SK-N-SH (cell line): ENCODE data around the gene CDK5RAP1. TPM values are rescaled to one million over a fixed set of nuclear protein-coding genes. Genes with fewer than 3 reads are reported as not detected.

Experiments
- CTCF ChIA-PET: fragments of 300-600, 350-600 bp; formaldehyde crosslinking; extraction: SDS; loops from one replicate; lab custom pipeline; 2021; lab: Yijun Ruan, JAX
- POLR2A ChIA-PET: fragments of 350-600 bp; sonication (Branson Sonifier 250); formaldehyde crosslinking; extraction: SDS; loops from one replicate; lab custom pipeline; 2020; ENCODE audit warnings: antibody characterized with exemption, inconsistent platforms; lab: Yijun Ruan, JAX
- DNase-seq: peaks from one replicate; pipeline ENCODE4 v3.0.0; 2012
- H2AFZ ChIP-seq: fragments of 200-600 bp; sonication (generic); 2 replicates; pipeline ENCODE4 v1.8.1; 2016; ENCODE audit warnings: antibody characterized with exemption, mild to moderate bottlenecking, low read depth
- H3F3A ChIP-seq: fragments of 200-600 bp; sonication (generic); replicated peaks from 2 replicates; pipeline ENCODE3; 2016; ENCODE audit warnings: antibody characterized with exemption, mild to moderate bottlenecking; ENCODE audit not compliant: insufficient read depth
- H3K27ac ChIP-seq, 2 experiments: fragments of 200-500 bp in 1 of 2; fragments of 200-600 bp in 1 of 2; sonication (Bioruptor generic) in 1 of 2; sonication (generic), shearing (Covaris generic) in 1 of 2; 2 replicates each; pipeline versions ENCODE4 v1.5.1 to v1.6.1; 2014 to 2016; ENCODE audit warnings: low read depth in 2 of 2, inconsistent platforms in 1 of 2, low read length in 1 of 2, mild to moderate bottlenecking in 1 of 2, mixed read lengths in 1 of 2
- H3K27me3 ChIP-seq: fragments of 200-600 bp; sonication (generic), shearing (Covaris generic); 2 replicates; pipeline ENCODE4 v1.6.1; 2016; ENCODE audit warnings: mixed run types; ENCODE audit not compliant: insufficient read depth
- H3K36me3 ChIP-seq, 2 experiments: fragments of 200-500 bp in 1 of 2; fragments of 200-600 bp in 1 of 2; sonication (Bioruptor generic) in 1 of 2; sonication (generic) in 1 of 2; replicated peaks in 1 of 2; 2 replicates each; pipeline versions ENCODE3 to v1.5.1; 2014 to 2016; ENCODE audit warnings: low read length in 1 of 2, mild to moderate bottlenecking in 1 of 2; ENCODE audit not compliant: insufficient read depth in 2 of 2, control insufficient read depth in 1 of 2
- H3K4me1 ChIP-seq, 2 experiments: fragments of 200-500 bp in 1 of 2; fragments of 200-600 bp in 1 of 2; sonication (Bioruptor generic) in 1 of 2; sonication (generic), shearing (Covaris generic) in 1 of 2; 2 replicates each; pipeline versions ENCODE4 v1.5.1 to v1.6.1; 2014 to 2016; ENCODE audit warnings: low read depth in 1 of 2, low read length in 1 of 2, mixed run types in 1 of 2; ENCODE audit not compliant: insufficient read depth in 2 of 2, control insufficient read depth in 1 of 2
- H3K4me2 ChIP-seq: fragments of 200-600 bp; sonication (generic), shearing (Covaris generic); 2 replicates; pipeline ENCODE4 v1.6.1; 2017; ENCODE audit warnings: mixed run types
- H3K4me3 ChIP-seq, 2 experiments: fragments of 200-500 bp in 1 of 2; fragments of 200-600 bp in 1 of 2; sonication (Bioruptor generic) in 1 of 2; sonication (generic), shearing (Covaris generic) in 1 of 2; 2 replicates each; pipeline versions ENCODE4 v1.5.1 to v1.8.1; 2014 to 2016; ENCODE audit warnings: low read depth in 2 of 2, inconsistent platforms in 1 of 2, low read length in 1 of 2, mild to moderate bottlenecking in 1 of 2, mixed read lengths in 1 of 2, moderate library complexity in 1 of 2
- H3K79me2 ChIP-seq: fragments of 200-600 bp; sonication (generic); 2 replicates; pipeline ENCODE4 v1.8.1; 2017; ENCODE audit warnings: mild to moderate bottlenecking; ENCODE audit not compliant: insufficient read depth
- H3K9ac ChIP-seq: fragments of 200-600 bp; sonication (generic); 2 replicates; pipeline ENCODE4 v1.6.1; 2017; ENCODE audit warnings: mixed run types
- H3K9me2 ChIP-seq: fragments of 200-600 bp; sonication (generic); 2 replicates; pipeline ENCODE4 v1.6.1; 2017; ENCODE audit warnings: mixed run types
- H3K9me3 ChIP-seq: fragments of 200-600 bp; sonication (generic); 2 replicates; pipeline ENCODE4 v1.6.1; 2017; ENCODE audit warnings: mixed run types, mild to moderate bottlenecking, moderate library complexity
- H4K20me1 ChIP-seq: fragments of 200-600 bp; sonication (generic); 2 replicates; pipeline ENCODE4 v1.6.1; 2017; ENCODE audit warnings: mild to moderate bottlenecking, mixed run types; ENCODE audit not compliant: insufficient read depth
- CHD2 ChIP-seq: fragments of 150-350 bp; IDR thresholded peaks from 2 replicates; pipeline ENCODE4 v1.6.1; 2018; ENCODE audit warnings: low read length; ENCODE audit not compliant: partially characterized antibody
- EP300 ChIP-seq, 2 experiments: IDR thresholded peaks; 2 replicates each; pipeline versions ENCODE4 v1.4.0 to v1.6.1; 2012; ENCODE audit warnings: borderline replicate concordance in 1 of 2, low read depth in 1 of 2, low read length in 1 of 2
- EZH2phosphoT487 ChIP-seq: fragments of 200-600 bp; sonication (generic); IDR thresholded peaks from 2 replicates; pipeline ENCODE4 v1.6.1; 2017; ENCODE audit warnings: low read depth, mixed run types, mild to moderate bottlenecking, antibody characterized with exemption, moderate library complexity, borderline replicate concordance
- FOSL2 ChIP-seq: IDR thresholded peaks from 2 replicates; pipeline ENCODE4 v1.4.0; 2012; ENCODE audit warnings: low read depth, mild to moderate bottlenecking, moderate library complexity, borderline replicate concordance
- FOXJ3 ChIP-seq: sonication (generic); formaldehyde crosslinking; IDR thresholded peaks from 2 replicates; pipeline ENCODE4 v1.5.1; 2020; ENCODE audit warnings: mild to moderate bottlenecking, missing genetic modification reagents
- FOXM1 ChIP-seq: IDR thresholded peaks from 2 replicates; pipeline ENCODE4 v1.4.0; 2012; ENCODE audit warnings: low read depth, mild to moderate bottlenecking
- GATA2 ChIP-seq: sonication (generic); formaldehyde crosslinking; IDR thresholded peaks from 2 replicates; pipeline ENCODE4 v1.5.0; 2020; ENCODE audit warnings: mild to moderate bottlenecking, missing genetic modification reagents
- MEF2A ChIP-seq: IDR thresholded peaks from 2 replicates; pipeline ENCODE4 v1.4.0; 2012; ENCODE audit warnings: low read depth, borderline replicate concordance
- NFIC ChIP-seq: IDR thresholded peaks from 2 replicates; pipeline ENCODE4 v1.4.0; 2012; ENCODE audit warnings: borderline replicate concordance
- NRF1 ChIP-seq: IDR thresholded peaks from 2 replicates; pipeline ENCODE4 v1.6.1; 2012; ENCODE audit warnings: low read depth, mild to moderate bottlenecking, low read length
- POLR2AphosphoS5 ChIP-seq: IDR thresholded peaks from 2 replicates; pipeline ENCODE4 v1.6.1; 2012; ENCODE audit warnings: low read depth, low read length
- RAD21 ChIP-seq: IDR thresholded peaks from 2 replicates; pipeline ENCODE4 v1.6.1; 2012; ENCODE audit warnings: mild to moderate bottlenecking, low read length
- REST ChIP-seq: IDR thresholded peaks from 2 replicates; pipeline ENCODE4 v1.6.1; 2012; ENCODE audit warnings: mild to moderate bottlenecking, low read depth, low read length, moderate library complexity
- SMC3 ChIP-seq: IDR thresholded peaks from 2 replicates; pipeline ENCODE4 v1.6.1; 2012; ENCODE audit warnings: low read depth, low read length, improper control_type of control experiment
- TAF1 ChIP-seq: IDR thresholded peaks from 2 replicates; pipeline ENCODE4 v1.6.1; 2012; ENCODE audit warnings: low read depth, mild to moderate bottlenecking, low read length, moderate library complexity, borderline replicate concordance
- YY1 ChIP-seq: IDR thresholded peaks from 2 replicates; pipeline ENCODE4 v1.4.0; 2012; ENCODE audit warnings: low read depth, mild to moderate bottlenecking
- ZBTB33 ChIP-seq: IDR thresholded peaks from 2 replicates; pipeline ENCODE4 v1.4.0; 2012; ENCODE audit warnings: low read depth, borderline replicate concordance
- WGBS: methylation state at CpG from one replicate; pipeline ENCODE4 v1.1.6; 2017; ENCODE audit warnings: low lambda C conversion rate; 5-methylcytosine and 5-hydroxymethylcytosine counted together
- polyA plus RNA-seq, 3 experiments: library from polyadenylated mRNA; depleted of rRNA; stranded (reverse); fragments of >200 nt; gene quantifications; 2 replicates each; pipeline ENCODE4 v1.2.3, GENCODE V29; 2012
- TF ChIP-seq, protein P1 (sequence below): IDR thresholded peaks from 2 replicates; pipeline ENCODE4; 2012

The CDK5RAP1 gene
- polyA plus RNA-seq, 1 of the 3 experiments (the other 2 are of a cell fraction) = 30.5 TPM

DNA sequence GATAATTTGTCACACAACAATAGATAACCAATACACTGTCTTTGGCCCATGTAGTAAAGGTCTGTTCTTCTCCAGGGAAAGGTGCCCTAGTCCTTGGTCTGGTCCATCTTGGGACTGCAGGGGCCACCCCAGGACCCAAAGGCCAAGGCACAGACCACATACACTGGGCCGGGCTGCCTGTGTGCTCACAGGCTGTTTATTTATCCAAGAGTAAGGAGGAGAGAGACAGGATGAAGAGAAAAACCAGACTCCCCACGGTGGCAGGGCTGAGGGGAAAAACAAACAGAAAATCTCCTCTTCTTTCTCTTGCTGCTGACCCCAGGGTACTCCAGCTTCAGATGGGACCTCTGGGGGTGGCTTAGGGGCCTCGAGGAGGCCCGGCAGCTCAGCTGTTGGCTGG lies 6.5 kb upstream of the CDK5RAP1 start:
- DNase-seq = no peak
- no peaks in the 10 kb centered on the region for H4K20me1 ChIP-seq
- H3K4me2 ChIP-seq = no peak overlapping the region
- H3K4me1 ChIP-seq = peaks cover 0 to 3% of the 10 kb centered on the region in 2 experiments; a peak in 1 of 4 replicates
- H3K9ac ChIP-seq = no peak overlapping the region
- H3K36me3 ChIP-seq = peaks cover 4 to 8% of the 10 kb centered on the region in 2 experiments
- no peak overlapping the region for H2AFZ ChIP-seq
- no peaks in the 10 kb centered on the region for H3K9me3 ChIP-seq
- 83% methylated on average over 4 of the region's 4 CpGs for WGBS
- no peaks in the 10 kb centered on the region for H3K79me2 ChIP-seq
- no peak overlapping the region for H3K4me3 ChIP-seq
- no peaks in the 10 kb centered on the region for H3K27me3 ChIP-seq
- ChIA-PET CTCF (no interaction called here), POLR2A (no interaction called here)
- H3F3A ChIP-seq = no peaks in the 10 kb centered on the region
- TF ChIP-seq RAD21 (no peak), MEF2A (no peak)
- H3K9me2 ChIP-seq = no peaks in the 10 kb centered on the region
- H3K27ac ChIP-seq = no peak overlapping the region

- H3K27me3 ChIP-seq = no peaks in the 10 kb centered on the region
- POLR2A ChIA-PET = no interaction called here
- H3K4me1 ChIP-seq = peaks cover 0 to under 1% of the 10 kb centered on the region in 2 experiments; a peak in 1 of 4 replicates
- CTCF ChIA-PET = no interaction called here
- no peak for DNase-seq
- H3K27ac ChIP-seq = no peak overlapping the region
- no peak overlapping the region for H3K4me2 ChIP-seq
- H3K9me3 ChIP-seq = no peaks in the 10 kb centered on the region
- no peak overlapping the region for H3K4me3 ChIP-seq
- 80% methylated on average over 1 of the region's 1 CpG for WGBS
- no peak overlapping the region for H2AFZ ChIP-seq
- no peaks in the 10 kb centered on the region for H4K20me1 ChIP-seq
- H3K9me2 ChIP-seq = no peaks in the 10 kb centered on the region
- TF ChIP-seq TAF1 (no peak), EP300 (IDR thresholded peaks at IDR 0.05; ENCODE audit: borderline replicate concordance in 1 of 2, low read depth in 1 of 2, low read length in 1 of 2) (no peak), FOXM1 (no peak), EZH2phosphoT487 (no peak), FOXJ3 (CRISPR knock-in tag) (no peak), YY1 (no peak), FOSL2 (no peak), POLR2AphosphoS5 (no peak), ZBTB33 (no peak), REST (no peak), GATA2 (CRISPR knock-in tag) (no peak), NRF1 (no peak), SMC3 (no peak), NFIC (no peak), CHD2 (no peak)
- TF ChIP-seq, protein P1, sequence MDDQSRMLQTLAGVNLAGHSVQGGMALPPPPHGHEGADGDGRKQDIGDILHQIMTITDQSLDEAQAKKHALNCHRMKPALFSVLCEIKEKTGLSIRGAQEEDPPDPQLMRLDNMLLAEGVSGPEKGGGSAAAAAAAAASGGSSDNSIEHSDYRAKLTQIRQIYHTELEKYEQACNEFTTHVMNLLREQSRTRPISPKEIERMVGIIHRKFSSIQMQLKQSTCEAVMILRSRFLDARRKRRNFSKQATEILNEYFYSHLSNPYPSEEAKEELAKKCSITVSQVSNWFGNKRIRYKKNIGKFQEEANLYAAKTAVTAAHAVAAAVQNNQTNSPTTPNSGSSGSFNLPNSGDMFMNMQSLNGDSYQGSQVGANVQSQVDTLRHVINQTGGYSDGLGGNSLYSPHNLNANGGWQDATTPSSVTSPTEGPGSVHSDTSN = no peak
- TF ChIP-seq, all 33 proteins: peak for 0
- Histone ChIP-seq H3K79me2 (no peaks in the 10 kb centered on the region; the same call in 1 of the 2 replicates), H3K9ac (no peak overlapping the region), H3F3A (no peaks in the 10 kb centered on the region), H3K36me3 (peaks cover 4 to 8% of the 10 kb centered on the region in 2 experiments)
These were observed 5.9 kb upstream of the CDK5RAP1 start for GRCh38 chr20:33407251-33407650.
